Psoas muscle (tissue), 8 donors: ENCODE results near the gene INSRR. TPM values are rescaled to one million over a fixed set of nuclear protein-coding genes. Genes with fewer than 3 reads are reported as not detected.
A peak's percentile ranks its signal among the peaks of the same experiment; 100 is the strongest.

Experiments used
- ATAC-seq, 4 donors: fragments of 200-7000 bp; cut with Tn5 transposase; one replicate each; pipeline ENCODE4 v1.9.1; 2020; ENCODE audit warnings: moderate library complexity in 3 of 4, mild to moderate bottlenecking in 2 of 4
- DNase-seq, 2 donors: peaks; one replicate each; pipeline ENCODE4 v3.0.0-alpha.2; 2020
- H3K27ac ChIP-seq: fragments of 200-600 bp; one replicate; pipeline ENCODE4 v1.8.0; 2022
- H3K27me3 ChIP-seq, 3 donors: fragments of 200-600 bp in 1 of 3; one replicate each; pipeline versions ENCODE4 v1.6.1 to v1.8.0; 2013 to 2022; ENCODE audit warnings: low read length in 2 of 3, mild to moderate bottlenecking in 2 of 3, moderate library complexity in 1 of 3; ENCODE audit not compliant: insufficient read depth in 3 of 3
- H3K36me3 ChIP-seq, 2 donors: fragments of 200-600 bp in 1 of 2; one replicate each; pipeline versions ENCODE4 v1.6.1 to v1.8.0; 2013 to 2022; ENCODE audit warnings: low read depth in 1 of 2, mild to moderate bottlenecking in 1 of 2, moderate library complexity in 1 of 2; ENCODE audit not compliant: insufficient read depth in 1 of 2
- H3K4me1 ChIP-seq: fragments of 200-600 bp; one replicate; pipeline ENCODE4 v1.8.0; 2022
- H3K4me3 ChIP-seq: fragments of 200-600 bp; one replicate; pipeline ENCODE4 v1.8.0; 2022; ENCODE audit warnings: mild to moderate bottlenecking
- H3K9me3 ChIP-seq: fragments of 200-600 bp; one replicate; pipeline ENCODE4 v1.8.0; 2022
- WGBS, 3 donors: extraction: QIAGEN DNeasy Blood & Tissue Kit; methylation state at CpG; one replicate each; pipeline versions ENCODE4 v1.1.6 to v1.1.7; 2013; 5-methylcytosine and 5-hydroxymethylcytosine counted together
- intact Hi-C, 2 donors: fragments of 100-400 bp; cut with DNase I; formaldehyde crosslinking; loops; one replicate each; pipeline versions ENCODE4 v1.11.0 to v1.14.2; 2022
- polyA plus RNA-seq, 3 donors: library from polyadenylated mRNA; stranded (reverse); fragments of 200-250 nt; gene quantifications; one replicate each; pipeline ENCODE4 v1.2.3, GENCODE V29; 2013
- total RNA-seq, 4 donors: library from RNA; stranded (reverse); fragmentation: NEBNext Ultra II Directional in 2 of 4; extraction: Animal tissue kit (Norgen Biotek cat#: 25700) in 2 of 4; gene quantifications; one replicate each; pipeline versions ENCODE4 v1.2.1 to v1.2.4, GENCODE V29; 2021 to 2023
- TF ChIP-seq, protein P1 (sequence below): fragments of 200-600 bp; IDR thresholded peaks from one replicate; pipeline ENCODE4 v1.8.0; 2022; ENCODE audit warnings: antibody characterized with exemption
- donor health status: healthy with polysubstance abuse.
- donor health status: DM: no; HTN: no; CAD: no; lungs with moderate emphysema.
- donor health status: Bipolar disorder and iron deficiency.
- donor health status: healthy.
- donor health status: DM: yes; HTN: yes; CAD: no.
- donor health status: DM: no; HTN: no; CAD: no.
- donor health status: DM: no; HTN: no; CAD: no.
- donor health status: DM: yes; HTN: yes; CAD: no.

Gene INSRR
- total and polyA plus RNA-seq, 7 donors: under 0.01 to 0.07 TPM; not detected in 5

DNA sequence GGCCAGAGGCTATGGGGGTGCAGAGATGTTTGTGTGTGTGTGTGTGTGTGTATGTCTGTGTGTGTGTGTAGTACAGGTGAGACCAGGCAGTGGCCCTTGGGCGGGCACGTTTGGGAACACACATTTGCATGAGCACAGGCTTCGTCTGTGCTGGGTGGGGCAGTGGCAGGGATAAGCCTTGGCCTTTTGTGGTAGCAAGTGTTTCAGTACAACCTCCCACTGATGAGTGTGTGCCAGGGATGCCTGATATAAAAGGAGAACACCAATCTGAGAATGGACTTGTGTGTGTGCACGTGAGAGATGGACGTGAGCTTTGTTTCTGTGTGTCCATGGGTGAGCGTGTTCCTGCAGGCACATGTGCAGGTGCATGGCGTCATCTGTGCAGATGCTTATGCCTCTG, 4.7 kb upstream of the INSRR start:
- H3K36me3 ChIP-seq: no peaks in the 10 kb centered on the region
- intact Hi-C loops: no loop called here
- no peak overlapping the region for H3K4me3 ChIP-seq
- no peak overlapping the region for H3K27ac ChIP-seq
- H3K9me3 ChIP-seq: no peaks in the 10 kb centered on the region
- peaks cover 0 to 57% (median 14%) of the 10 kb centered on the region in 3 donors for H3K27me3 ChIP-seq
- WGBS, 3 donors: 86 to 89% (median 87%) methylated on average over 7 of the region's 7 CpGs
- TF ChIP-seq, protein P1, sequence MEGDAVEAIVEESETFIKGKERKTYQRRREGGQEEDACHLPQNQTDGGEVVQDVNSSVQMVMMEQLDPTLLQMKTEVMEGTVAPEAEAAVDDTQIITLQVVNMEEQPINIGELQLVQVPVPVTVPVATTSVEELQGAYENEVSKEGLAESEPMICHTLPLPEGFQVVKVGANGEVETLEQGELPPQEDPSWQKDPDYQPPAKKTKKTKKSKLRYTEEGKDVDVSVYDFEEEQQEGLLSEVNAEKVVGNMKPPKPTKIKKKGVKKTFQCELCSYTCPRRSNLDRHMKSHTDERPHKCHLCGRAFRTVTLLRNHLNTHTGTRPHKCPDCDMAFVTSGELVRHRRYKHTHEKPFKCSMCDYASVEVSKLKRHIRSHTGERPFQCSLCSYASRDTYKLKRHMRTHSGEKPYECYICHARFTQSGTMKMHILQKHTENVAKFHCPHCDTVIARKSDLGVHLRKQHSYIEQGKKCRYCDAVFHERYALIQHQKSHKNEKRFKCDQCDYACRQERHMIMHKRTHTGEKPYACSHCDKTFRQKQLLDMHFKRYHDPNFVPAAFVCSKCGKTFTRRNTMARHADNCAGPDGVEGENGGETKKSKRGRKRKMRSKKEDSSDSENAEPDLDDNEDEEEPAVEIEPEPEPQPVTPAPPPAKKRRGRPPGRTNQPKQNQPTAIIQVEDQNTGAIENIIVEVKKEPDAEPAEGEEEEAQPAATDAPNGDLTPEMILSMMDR: no peak
- peaks cover 17% of the 10 kb centered on the region for H3K4me1 ChIP-seq
- DNase-seq (no peak), ATAC-seq (no peak)

DNA sequence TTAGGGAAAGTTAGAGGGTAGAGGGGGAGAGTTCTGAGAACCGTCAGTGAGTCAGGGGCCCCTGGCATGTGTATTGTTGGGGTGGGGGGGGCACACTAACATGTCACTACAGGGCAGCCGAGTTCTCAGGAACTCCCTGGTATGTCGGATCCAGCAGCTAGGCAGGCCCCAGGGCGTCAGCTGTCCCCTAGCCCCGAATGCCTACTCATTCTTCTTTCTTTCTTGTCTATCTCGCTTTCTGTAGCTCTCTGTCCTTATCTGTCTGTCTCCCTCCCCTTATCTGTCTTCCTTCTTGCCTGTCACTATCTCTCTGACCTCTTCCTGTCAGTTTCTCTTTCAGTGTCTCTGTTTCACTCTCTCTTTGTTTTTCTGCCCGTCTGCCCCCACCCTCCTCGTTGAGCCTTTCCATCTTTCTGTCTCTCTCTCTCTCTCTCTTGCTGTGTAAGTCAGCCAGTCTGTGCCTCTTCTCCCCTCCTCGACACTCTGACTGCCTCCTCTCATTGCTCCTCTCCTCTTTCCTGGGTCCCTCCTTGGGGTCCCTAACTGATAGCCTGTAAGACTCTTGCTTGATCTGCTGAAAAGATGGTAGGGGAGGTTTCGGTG, 4.2 kb upstream of the INSRR start:
- Histone ChIP-seq H3K27ac (no peak overlapping the region), H3K36me3 (no peaks in the 10 kb centered on the region), H3K4me3 (no peak overlapping the region), H3K27me3 (peaks cover 0 to 62% (median 14%) of the 10 kb centered on the region in 3 donors), H3K4me1 (peaks cover 19% of the 10 kb centered on the region), H3K9me3 (no peaks in the 10 kb centered on the region)
- DNase-seq: no peak
- no peak for ATAC-seq
- TF ChIP-seq, protein P1: no peak
- intact Hi-C loops: no loop called here
- WGBS, 3 donors: 84 to 85% (median 85%) methylated on average over 10 of the region's 10 CpGs

DNA sequence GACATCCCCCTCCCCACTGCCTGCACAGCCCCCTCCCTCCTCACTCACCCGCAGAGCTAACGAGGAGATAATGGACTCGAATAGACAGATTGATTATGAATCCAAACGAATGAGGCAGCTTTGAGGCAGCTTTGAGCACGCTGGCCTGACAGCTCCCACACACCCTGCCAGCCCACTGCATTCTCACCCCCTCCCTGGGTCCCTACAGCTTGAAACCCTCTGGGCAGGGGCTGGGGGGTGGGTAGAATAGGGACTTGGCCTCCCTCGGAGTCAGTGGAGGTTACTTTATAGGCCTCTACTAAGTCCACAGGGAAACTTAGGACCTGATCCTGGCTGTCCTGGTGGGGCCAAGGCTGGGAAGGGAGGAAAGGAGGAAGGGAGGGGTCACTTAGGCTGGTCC, 3.7 kb upstream of the INSRR start:
- Histone ChIP-seq H3K9me3 (no peaks in the 10 kb centered on the region), H3K27me3 (peaks cover 0 to 67% (median 17%) of the 10 kb centered on the region in 3 donors), H3K27ac (no peak overlapping the region), H3K4me3 (no peak overlapping the region), H3K36me3 (no peaks in the 10 kb centered on the region), H3K4me1 (peaks cover 19% of the 10 kb centered on the region)
- no peak for ATAC-seq
- 90 to 92% (median 91%) methylated on average over 5 to 6 of the region's 6 CpGs for WGBS, 3 donors
- DNase-seq: no peak
- TF ChIP-seq, protein P1: no peak
- intact Hi-C loops: no loop called here

DNA sequence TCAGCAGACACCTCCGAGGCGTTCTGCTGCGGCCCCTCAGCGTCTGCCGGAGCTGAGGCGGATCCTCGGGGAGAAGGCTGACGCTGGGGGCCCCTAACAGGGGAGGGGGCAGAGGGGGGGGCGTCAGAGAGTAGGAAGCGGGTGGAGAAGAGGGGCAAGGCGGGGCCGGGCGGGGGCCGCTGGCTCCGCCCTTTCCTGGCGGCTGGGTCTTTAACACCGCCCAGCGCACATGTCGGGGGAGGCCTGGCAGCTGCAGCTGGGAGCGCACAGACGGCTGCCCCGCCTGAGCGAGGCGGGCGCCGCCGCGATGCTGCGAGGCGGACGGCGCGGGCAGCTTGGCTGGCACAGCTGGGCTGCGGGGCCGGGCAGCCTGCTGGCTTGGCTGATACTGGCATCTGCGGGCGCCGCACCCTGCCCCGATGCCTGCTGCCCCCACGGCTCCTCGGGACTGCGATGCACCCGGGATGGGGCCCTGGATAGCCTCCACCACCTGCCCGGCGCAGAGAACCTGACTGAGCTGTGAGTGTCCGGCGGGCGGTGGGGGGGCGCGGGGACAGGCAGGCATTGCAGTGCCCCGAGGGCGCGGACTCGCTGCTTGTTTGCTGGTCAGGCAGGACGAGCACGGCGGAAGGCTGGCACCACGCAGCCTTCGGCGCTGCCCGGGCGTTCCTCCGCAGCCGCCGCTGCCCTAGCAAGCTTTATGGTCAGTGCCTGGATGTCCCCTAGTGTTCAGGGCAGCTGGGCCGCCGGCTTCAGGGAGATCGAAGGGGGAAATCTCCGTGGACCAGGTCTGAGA, 1.9 kb upstream of the INSRR start, which contains the start of gene NTRK1:
Gene NTRK1, plus strand, starts transcription at position 238 of the 796 bp plus-strand sequence. Its CDS starts 70 bp downstream, at position 308.
- peak in 3 of 4 donors; percentile 28 to 49 (median 32) for ATAC-seq
- peaks cover 0 to 71% (median 17%) of the 10 kb centered on the region in 3 donors for H3K27me3 ChIP-seq
- peaks cover 19% of the 10 kb centered on the region for H3K4me1 ChIP-seq
- 3 to 4% (median 4%) methylated on average over 43 to 69 of the region's 69 CpGs for WGBS, 3 donors
- peak in 1 of 2 donors; percentile 49 for DNase-seq
- intact Hi-C loops: loop anchor here in 1 of 2 donors (2.0 kb wide), 1 partner anchor 22 kb away; no protein-coding TSS in a partner anchor
- H3K36me3 ChIP-seq: no peaks in the 10 kb centered on the region
- TF ChIP-seq, protein P1: no peak
- peak within 1 kb of the TSS; percentile 59 for H3K4me3 ChIP-seq
- H3K9me3 ChIP-seq: no peaks in the 10 kb centered on the region
- no peak within 1 kb of the TSS for H3K27ac ChIP-seq
